Breast epithelium (tissue), 3 donors: ENCODE measurements around the gene HRH3.

Experiments used
- POLR2A ChIP-seq: fragments of 450-650 bp; IDR thresholded peaks from one replicate; pipeline ENCODE4 v1.6.1; 2016; ENCODE audit warnings: antibody characterized with exemption, mild to moderate bottlenecking, moderate library complexity
- POLR2AphosphoS5 ChIP-seq, 3 donors: sonication (generic); formaldehyde crosslinking; IDR thresholded peaks; one replicate each; pipeline ENCODE4 v1.6.1; 2017; ENCODE audit warnings: antibody characterized with exemption in 3 of 3
- TF ChIP-seq, protein P1 (sequence below), 3 donors: fragments of 450-650 bp; IDR thresholded peaks; one replicate each; pipeline ENCODE4 v1.5.1; 2016 to 2017; ENCODE audit warnings: antibody characterized with exemption in 3 of 3, mild to moderate bottlenecking in 3 of 3, moderate library complexity in 3 of 3

DNA sequence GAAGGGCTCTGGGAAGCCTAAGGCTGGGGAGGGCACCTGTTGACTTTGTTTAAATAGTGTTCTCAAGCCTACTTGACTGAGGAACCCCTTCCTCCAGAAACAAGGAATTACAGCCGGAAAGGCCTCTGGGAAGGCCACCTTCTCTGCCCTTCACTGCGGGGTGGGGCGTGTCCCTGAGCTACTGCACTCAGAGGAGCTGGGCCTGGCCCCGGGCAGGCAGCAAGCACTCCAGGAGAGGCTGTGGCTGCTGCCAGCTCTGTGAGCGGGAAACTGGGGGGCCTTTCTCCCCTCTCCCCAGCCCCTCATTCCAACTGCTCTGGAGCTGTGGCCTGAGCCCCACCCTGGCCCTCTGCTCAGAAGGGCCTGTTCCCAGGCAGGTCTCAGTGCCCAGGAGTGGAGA is 14.3 kb upstream of the HRH3 start:
- TF ChIP-seq POLR2AphosphoS5 (IDR thresholded peaks at IDR 0.05), result no peak
- TF ChIP-seq, protein P1, sequence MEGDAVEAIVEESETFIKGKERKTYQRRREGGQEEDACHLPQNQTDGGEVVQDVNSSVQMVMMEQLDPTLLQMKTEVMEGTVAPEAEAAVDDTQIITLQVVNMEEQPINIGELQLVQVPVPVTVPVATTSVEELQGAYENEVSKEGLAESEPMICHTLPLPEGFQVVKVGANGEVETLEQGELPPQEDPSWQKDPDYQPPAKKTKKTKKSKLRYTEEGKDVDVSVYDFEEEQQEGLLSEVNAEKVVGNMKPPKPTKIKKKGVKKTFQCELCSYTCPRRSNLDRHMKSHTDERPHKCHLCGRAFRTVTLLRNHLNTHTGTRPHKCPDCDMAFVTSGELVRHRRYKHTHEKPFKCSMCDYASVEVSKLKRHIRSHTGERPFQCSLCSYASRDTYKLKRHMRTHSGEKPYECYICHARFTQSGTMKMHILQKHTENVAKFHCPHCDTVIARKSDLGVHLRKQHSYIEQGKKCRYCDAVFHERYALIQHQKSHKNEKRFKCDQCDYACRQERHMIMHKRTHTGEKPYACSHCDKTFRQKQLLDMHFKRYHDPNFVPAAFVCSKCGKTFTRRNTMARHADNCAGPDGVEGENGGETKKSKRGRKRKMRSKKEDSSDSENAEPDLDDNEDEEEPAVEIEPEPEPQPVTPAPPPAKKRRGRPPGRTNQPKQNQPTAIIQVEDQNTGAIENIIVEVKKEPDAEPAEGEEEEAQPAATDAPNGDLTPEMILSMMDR (IDR thresholded peaks at IDR 0.05), result no peak
- TF ChIP-seq POLR2A, result no peak
